ENCODE measurements around the gene MPP4.

GRCh38 chr2:201697899-201698298 lies 545 bp downstream of the MPP4 start:
- TF ChIP-seq CTCF (IDR thresholded peaks at IDR 0.05) = no peak
- peak in 1 of 2 donors; percentile 16 for TF ChIP-seq POLR2A (IDR thresholded peaks at IDR 0.05)
